Right forelimb (tissue), 1 donor: ENCODE measurements around the gene NFKB2.

Source experiments
- DNase-seq: peaks from one replicate; pipeline ENCODE4 v3.0.0-alpha.2; 2018

The NFKB2 gene

DNA sequence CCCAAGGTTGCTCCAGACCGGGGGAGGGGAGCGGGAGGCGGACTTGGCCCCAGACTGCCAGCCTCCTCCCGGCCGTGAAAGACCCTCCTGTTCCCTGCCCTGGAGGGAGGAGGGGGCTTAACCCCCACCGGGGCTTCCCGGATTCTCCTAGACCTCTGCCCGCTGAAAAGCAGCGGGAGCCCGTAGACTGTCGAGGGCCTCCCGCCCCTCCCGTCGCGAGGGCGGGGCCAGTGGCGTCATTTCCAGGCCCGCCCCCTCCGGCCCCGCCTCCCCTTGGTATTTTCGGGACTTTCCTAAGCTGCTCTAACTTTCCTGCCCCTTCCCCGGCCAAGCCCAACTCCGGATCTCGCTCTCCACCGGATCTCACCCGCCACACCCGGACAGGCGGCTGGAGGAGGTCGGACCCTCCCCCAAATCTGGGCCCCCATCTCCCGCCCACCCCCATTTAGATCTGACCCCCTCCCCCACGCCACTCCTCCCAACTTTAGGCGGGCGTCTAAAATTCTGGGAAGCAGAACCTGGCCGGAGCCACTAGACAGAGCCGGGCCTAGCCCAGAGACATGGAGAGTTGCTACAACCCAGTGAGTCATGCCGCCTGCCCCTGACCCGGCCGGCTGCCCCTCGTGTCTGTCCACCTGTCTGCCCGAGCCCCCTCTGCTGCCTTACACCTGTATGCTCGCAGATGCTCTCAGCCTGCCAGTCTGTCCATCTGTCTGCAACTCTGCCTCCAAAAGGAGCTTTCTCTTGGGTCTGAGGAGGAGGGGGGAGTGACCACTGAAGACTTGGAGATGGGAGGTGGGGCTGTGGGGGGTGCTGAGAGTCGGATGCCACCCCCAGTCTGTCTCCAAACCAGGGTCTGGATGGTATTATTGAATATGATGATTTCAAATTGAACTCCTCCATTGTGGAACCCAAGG, at the start of gene NFKB2:
Gene NFKB2, plus strand, starts transcription at position 306 of the 917 bp plus-strand sequence. Its CDS starts 255 bp downstream, at position 561.
- DNase-seq: peak; percentile 96

DNA sequence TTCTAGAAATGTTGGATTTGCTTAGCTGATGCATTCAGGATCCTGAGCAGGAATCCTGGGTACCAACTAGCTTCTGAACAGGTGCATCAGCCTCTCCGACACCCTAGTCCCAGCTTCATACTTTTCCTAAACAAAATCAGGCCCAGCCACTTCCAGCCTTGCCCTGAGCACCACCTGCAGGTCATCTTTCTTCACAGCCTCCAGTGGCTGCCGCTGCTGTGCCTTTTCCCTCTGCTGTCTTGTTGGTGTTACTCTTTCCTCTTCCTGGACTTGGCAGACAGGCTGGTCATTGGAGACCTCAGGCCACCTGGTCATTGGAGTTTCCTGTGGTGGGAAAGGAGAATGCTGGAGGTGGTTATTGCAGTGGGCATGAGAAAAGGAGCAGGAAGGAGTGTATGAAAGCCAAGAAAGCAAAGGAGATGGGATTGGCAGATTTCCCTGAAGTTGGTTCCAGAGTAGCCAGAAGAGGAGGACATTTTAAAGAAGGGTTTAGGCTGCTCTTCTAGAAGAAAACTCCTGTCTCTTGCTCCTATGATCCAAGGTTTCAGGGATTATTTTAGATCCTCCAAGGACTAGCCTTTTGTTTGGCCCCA, 48.2 kb upstream of the NFKB2 start:
- DNase-seq: peak; percentile 53

DNA sequence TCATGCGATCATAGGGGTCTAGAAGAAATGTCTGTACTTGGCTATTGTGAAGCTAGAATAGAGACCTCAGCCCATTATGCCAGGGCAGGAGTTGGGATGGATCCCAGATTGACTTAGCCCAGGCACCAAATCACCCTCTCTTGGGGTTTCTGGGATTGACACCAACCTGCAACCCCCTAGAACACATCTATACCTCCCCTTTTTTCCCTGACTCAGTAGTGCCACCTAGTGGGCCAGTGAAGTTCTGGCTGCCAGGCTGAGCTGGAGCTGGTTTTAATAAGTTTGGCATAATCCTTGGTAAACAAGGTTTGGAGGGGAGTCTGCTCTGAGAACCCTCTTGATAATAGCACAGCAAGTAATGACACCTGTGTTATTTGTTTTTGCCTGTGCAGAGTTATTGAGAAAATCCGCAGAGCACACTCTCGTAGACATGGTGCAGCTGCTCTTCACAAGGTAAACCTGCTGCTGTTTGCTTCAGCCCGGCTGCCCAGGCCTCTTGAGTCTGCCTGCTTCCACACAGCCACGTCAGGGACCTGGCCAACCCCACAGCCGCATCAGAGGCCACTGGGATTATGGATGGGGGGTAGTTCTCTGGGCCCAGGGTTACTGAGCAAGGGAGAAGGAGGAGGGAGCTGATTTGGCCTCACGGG, 43.3 kb upstream of the NFKB2 start:
- peak; percentile 74 for DNase-seq

DNA sequence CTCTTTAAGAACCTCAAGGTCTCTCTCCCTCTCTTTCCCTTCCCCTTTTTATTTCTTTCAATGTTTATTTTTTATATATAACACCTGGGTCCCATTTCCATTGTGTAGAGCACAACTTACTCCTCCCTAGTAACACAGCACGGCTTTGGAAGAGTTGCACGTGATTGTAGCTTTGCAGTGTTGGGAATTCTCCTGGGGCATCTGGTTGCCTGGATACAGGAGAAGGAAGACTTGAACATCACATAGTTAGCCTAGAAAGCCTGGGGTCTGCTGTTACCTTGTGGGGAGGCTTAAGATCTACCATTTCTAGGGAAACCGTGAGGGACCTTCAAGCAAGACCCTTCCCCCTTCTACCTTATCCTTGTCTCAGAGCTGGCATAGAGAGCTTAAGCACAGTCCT, 41.1 kb upstream of the NFKB2 start:
- no peak for DNase-seq

DNA sequence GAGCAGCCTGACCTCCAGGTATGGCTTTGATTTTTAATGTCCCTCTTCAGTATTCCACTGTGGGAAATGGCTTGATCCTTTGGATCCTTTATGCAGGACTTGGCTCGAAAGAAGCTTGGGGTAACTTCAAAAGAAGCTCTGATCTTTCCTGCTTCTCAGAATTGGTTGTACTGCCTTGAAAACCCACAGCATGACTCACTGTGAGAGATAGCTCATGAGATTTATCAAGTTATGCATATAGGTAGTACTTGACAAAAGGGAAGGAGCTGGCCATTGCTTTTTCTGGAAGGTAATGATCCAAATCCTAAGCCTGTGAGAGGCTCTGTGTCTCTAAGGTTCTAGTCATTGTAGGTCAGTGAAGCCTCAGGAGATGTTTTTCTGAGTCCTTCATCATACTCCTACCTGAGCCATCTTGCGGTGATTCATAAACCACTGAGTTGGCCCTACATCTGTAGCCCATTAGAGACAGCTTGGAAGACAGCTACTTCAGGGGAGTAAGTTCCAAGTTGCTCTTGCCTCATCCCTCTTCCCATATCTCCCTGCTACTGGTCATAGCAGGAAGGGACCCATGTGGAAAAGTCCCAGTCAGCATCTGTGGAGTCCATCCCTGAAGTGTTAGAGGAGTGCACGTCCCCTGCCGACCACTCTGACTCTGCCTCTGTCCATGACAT, 36.7 kb upstream of the NFKB2 start:
- DNase-seq: no peak

DNA sequence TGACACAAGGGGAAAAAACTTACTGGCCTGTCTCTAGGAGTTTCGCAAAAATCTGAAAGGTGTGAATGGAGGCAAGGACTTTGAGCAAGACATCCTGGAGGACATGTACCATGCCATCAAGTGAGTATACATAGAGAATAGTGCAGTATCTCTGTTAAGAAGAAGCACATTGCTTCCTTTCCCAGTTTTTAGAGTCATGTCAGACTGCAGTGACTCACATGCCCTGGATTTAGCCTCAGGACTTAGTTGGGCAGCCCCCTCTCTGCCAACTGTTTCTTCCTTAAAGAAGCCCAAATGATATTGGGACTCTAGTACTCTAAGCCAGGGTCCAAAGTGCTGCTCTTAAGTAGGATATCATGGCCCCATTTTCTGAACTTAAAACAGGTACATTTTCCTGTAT, 28.1 kb upstream of the NFKB2 start:
- no peak for DNase-seq

DNA sequence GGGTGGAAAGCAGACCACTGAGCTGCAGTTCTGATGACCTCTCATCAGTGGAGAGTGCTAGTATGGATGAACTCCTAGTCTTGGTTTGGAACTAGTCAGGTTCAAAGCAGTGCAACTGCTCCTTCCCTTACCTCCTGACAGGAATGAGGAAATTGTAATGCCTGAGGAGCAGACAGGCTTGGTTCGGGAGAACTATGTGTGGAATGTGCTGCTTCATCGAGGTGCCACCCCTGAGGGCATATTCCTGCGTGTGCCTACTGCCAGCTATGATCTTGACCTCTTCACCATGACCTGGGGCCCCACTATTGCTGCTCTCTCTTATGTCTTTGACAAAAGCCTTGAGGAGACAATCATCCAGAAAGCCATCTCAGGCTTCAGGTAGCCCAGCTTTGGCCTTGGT, 27.4 kb upstream of the NFKB2 start:
- DNase-seq: no peak

DNA sequence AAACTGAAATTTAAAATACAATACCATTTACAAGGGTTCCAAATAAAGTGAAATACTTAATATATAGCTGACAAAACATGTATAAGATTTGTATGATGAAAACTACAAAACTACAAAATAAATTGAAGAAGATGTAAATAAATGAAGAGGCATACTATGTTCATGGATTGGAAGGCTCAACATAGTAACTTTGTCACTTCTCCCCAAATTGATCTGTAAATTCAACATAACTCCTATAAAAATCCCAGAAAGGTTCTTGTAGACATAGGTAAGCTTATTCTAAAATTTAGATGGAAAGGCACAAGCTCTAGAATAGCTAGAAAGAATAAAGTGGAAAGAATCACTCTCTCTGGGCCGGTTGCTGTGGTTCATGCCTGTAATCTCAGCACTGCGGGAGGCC, 24.2 kb upstream of the NFKB2 start:
- DNase-seq: no peak

DNA sequence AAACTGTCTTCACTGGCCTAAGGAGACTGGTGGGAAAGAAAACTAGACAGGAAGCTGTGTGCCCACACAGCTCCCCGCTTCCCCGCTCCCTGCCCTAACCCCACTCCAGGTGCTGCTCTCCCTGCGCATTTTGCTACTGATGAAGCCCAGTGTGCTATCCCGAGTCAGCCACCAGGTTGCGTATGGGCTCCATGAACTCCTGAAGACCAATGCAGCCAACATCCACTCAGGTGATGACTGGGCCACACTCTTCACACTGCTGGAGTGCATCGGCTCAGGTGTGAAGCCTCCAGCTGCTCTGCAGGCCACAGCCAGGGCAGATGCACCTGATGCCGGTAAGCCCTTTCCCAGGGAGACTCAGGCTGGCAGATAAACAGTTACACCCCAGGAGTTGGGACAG, 20.3 kb upstream of the NFKB2 start:
- DNase-seq: no peak

DNA sequence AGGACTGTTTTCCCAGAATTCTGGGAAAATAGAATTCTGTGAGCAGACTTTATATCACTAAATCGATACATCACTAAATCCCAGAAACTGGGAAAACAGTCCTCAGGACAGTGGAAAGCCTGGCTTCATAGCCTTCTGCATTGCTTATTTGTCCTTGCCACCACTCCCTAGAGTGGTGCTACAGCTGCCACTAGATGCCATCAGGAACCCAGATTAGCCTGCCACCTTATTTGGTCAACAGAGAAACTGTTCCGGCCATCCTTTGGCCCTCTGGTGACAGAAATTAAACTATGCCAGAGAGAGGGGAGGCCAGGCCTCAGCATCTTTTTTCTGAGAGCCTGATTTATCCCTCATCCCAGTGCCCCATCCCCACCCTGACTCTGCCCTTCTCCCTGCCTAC, 19.6 kb upstream of the NFKB2 start:
- no peak for DNase-seq

DNA sequence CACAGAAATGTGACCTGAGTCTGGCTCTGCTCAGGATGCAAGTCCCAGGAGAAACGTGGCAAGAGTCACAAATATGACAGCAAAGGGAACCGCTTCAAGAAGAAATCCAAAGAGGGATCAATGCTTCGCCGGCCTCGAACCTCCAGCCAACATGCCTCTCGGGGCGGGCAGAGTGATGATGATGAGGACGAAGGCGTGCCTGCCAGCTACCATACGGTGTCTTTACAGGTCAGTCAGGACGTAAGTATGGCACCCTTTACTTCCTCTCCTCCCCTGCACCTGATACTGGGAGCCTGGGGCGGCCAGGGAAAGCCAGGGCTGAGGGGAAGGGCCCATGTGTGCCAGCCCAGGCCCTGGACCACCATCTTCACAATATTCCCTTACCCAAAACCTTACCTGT, 18.6 kb upstream of the NFKB2 start:
- no peak for DNase-seq

DNA sequence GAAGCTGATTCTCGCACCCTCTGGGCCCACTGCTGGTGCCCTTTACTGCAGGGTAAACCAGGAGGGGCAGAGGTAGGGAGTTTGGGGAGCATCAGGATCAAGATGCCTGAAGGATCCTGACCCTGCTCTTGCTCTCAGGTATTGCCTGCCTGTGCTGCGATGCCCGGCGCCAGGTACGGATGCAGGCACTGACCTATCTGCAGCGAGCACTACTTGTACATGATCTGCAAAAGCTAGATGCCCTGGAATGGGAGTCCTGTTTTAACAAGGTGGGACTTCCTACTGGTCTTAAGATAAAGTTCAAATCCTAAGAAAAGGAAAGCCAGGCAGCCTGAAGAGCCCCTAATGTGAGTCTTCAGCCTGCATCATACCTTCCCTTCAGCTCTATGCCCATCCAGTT, 16.1 kb upstream of the NFKB2 start:
- no peak for DNase-seq

DNA sequence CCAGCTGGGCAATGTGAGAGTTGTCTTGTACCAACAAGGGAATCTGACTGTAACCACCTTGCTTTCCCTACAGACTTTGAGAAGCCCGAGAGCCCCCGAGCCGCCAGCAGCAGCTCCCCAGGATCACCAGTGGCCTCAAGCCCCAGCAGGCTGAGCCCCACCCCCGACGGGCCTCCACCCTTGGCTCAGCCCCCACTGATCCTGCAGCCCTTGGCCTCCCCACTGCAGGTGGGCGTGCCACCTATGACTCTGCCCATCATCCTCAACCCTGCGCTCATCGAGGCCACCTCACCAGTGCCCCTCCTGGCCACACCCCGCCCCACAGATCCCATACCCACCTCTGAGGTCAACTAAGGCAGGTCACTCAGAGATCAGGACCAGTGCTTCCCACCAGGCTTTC, 13.5 kb upstream of the NFKB2 start:
- no peak for DNase-seq

DNA sequence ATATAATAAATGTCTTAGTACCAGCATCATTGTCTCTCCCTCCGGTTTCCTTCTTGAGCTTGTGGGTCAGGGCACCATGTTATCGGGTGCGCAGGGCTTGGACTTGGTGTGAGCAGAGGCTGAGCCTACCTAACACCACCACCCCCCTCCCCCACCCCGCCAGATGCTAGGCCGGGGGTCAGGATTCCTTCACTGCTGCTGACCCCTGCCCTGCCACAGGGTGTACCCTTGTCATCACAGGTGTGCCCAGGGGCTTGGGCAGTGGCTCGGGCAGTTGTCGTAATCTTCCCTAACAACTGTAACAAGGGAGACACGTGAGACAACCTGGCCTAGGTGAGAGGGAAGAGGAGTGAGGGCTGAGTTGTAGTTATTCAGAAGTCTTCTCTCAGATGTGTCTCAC, 12.6 kb upstream of the NFKB2 start:
- DNase-seq: no peak

DNA sequence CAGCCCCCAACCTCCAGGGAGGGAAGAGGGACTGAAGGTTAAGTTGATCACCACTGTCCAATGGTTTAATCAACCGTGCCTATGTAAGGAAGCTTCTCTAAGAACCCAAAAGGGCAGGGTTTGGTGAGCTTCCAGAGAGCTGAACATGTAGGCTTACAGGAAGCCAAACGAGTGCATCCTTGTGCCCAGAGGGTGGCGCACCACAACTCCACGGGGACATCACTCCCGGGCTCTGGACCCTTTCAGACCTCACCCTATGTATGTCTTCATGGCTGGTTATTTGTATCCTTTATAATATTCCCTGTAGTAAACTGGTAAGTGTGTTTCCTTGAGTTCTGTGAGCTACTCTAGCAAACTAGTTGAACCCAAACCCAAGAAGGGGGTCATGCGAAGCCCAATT, 11.5 kb upstream of the NFKB2 start:
- no peak for DNase-seq

DNA sequence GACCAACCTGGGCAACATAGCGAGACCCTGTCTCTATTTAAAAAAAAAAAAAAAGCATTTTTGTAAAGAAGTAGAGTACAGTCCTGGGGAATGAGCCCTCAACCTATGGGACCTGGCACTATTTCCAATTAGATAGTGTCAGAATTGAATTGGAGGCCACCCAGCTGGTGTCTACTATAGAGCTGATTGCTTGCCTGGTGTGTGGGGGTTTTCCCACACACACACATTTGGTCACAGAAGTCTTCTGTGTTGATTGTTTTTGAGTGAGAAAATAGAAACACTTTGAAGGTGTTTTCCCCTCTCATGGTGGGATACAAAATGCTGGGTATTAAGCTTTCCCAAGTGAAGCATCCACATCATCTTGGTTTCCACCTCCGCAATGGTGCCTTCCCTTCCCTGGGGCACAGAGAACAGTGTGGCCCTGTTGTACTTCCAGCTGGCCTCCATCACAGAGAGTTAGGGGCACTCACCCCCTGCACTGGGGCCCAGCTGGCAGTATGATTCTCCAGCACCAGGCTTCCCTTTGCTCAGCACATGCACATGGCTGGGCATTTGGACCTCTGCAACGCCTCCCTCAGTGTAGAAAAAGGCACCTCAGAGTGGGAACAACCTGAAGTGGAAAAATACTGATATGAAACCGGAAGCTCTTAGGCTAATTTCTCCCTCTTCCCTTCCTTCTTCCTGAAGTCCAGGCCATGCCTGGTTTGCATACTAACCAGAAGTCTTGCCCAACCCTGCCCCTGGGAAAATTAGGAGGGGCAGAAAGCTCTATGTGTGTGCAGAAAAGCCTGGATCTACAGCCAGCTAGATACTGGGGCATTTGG, 10.7 kb upstream of the NFKB2 start:
- DNase-seq: no peak

DNA sequence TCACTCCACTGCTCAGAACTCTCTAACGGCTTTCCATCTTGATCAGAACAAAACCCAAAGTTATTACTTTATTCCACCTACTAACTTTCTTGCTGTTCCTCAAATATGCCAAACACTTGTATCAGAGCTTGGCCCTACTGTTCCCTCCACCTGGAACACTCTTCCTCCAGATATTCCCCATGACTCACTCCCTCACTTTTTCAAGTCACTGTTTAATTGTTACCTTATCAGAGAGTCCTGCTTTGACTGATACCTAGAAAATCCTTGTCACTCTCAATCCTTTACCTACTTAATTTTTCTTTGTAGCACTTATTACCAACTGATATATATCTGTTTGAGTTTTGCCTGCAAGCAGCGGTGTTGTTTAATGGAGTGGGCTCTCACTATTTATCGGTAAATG, 5.6 kb upstream of the NFKB2 start:
- no peak for DNase-seq

DNA sequence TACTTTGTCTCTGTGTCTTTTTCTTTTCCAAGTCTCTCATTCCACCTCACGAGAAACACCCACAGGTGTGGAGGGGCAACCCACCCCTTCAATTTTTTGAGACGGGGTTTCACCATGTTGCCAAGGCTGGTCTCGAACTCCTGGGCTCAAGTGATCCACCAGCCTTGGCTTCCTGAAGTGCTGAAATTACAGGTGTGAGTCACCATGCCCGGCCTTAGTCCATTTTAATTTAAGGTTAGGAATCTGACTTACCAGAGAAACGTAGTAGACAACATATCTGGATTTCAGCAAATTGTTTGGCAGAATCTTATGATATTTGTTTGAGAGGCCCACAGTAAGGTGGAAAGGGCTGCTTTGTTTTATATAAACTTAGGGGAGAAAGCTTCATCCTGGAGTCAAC, 3.2 kb upstream of the NFKB2 start:
- DNase-seq: no peak

DNA sequence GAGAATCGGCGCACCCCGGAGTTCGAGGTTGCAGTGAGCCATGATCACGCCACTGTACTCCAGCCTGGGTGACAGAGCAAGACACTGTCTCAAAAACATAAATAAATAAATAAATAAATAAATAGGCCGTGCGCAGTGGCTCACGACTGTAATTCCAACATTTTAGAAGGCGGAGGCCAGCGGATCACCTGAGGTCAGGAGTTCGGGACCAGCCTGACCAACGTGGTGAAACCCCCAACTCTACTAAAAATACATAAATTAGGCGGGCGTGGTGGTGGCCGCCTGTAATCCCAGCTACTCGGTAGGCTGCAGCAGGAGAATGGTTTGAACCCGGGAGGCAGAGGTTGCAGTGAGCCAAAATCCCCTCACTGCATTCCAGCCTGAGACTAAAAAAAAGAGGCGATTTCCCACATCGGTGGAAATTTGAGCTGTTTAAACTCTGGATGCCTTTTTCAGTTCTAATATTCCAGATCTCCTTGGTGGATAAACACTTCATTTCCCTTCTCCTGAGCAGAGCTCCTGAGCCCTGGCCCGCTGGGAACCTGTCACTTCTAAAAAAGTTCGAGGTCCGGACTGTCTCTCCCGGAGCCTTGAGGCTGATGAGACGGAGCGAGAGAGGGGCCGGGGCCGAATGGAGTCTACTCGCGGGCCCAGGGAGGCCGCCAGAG, 2.0 kb upstream of the NFKB2 start:
- DNase-seq: no peak

DNA sequence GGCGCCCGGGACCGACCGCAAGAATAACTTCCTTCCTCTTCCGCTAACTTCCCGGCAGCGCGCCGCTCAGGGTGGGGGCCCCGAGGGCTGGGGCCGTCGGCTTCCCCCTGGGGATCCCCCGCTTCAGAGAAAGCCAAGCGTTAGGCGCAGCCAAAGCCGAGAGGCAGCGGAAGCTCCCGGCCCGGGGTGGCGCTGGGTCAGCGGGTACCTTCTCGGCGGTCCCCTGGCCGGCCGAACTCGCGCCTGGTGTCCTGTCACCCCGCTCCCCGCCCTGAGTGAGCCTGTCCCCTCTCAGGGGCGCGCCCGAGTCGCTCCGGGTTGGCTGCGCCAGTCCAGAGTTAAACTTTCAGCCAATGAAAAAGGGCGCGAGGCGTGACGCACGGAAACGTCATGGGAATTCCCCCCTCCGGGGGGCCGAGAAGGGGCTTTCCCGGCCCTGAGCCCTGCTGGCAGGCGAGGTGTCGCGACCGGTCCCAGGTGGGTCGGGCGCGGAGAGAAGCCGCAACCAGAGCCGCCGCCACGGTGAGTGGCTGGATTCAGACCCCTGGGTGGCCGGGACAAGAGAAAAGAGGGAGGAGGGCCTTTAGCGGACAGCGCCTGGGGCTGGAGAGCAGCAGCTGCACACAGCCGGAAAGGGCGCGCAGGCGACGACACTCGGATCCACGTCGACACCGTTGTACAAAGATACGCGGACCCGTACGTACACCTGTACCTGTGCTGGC, 1.3 kb upstream of the NFKB2 start:
- DNase-seq: peak; percentile 94

DNA sequence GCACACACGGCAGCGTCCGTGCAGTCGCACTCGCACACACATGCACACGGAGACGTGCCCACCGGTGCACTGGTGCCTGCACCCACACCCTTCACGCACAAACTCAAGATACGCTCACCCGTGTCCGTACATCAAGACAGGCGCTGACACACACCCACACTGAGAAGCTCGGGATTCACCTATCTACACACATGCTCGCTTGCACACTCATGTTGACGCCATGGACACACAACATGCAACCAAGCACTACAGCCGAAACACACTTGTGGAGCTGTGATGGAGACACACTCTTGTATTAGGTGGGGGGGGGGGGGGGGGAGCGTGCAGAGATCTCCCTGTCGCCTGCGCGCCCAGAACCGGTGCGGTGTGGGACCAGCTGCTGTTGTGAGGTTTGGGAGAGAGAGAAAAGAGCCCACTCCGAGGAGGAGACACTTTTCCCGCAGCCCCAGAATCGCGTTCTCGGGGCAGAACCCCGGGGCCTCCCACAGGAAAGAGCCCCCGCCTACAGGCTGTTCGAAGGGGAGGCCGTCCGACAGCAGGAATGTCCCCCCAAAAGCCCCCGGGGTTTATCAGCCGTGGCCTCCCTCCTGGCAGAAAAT, 605 bp upstream of the NFKB2 start:
- peak; percentile 69 for DNase-seq
